Caco-2 (cell line): ENCODE results near the gene SLC38A8. TPM values are rescaled to one million over a fixed set of nuclear protein-coding genes. Genes with fewer than 3 reads are reported as not detected.

ENCODE experiments used
- BruUV-seq: library from RNA; stranded (reverse); fragments of 400-500 nt; replicated peaks from 2 replicates; lab custom pipeline; 2021; lab: Mats Ljungman, UMichigan
- CTCF ChIA-PET: fragments of 300-600 bp; sonication (Branson Sonifier 250); formaldehyde crosslinking; loops from one replicate; lab custom pipeline; 2022; ENCODE audit warnings: antibody characterized with exemption; lab: Charles Lee
- POLR2A ChIA-PET: fragments of 300-600 bp; sonication (Branson Sonifier 250); formaldehyde crosslinking; loops from one replicate; lab custom pipeline; 2022; ENCODE audit warnings: antibody characterized with exemption; lab: Charles Lee
- DNase-seq, 2 experiments: peaks; one replicate each; pipeline versions ENCODE4 v3.0.0 to v3.0.0-alpha.2; 2020 to 2022
- H3K27me3 ChIP-seq: replicated peaks from 2 replicates; pipeline ENCODE4 v1.6.0; 2011; ENCODE audit warnings: low read length; ENCODE audit not compliant: control insufficient read depth, insufficient read depth
- H3K36me3 ChIP-seq: 2 replicates; pipeline ENCODE4 v1.5.1; 2011; ENCODE audit warnings: low read length; ENCODE audit not compliant: control insufficient read depth, insufficient read depth
- H3K4me1 ChIP-seq: fragments of 250-450 bp; sonication (Bioruptor Pico); 2 replicates; pipeline ENCODE4 v1.5.1; 2020; ENCODE audit warnings: mild to moderate bottlenecking
- H3K4me3 ChIP-seq: 2 replicates; pipeline ENCODE4 v1.5.1; 2011; ENCODE audit warnings: low read depth, mild to moderate bottlenecking, control low read depth, low read length
- H3K9me3 ChIP-seq: fragments of 250-450 bp; sonication (Bioruptor Pico); 2 replicates; pipeline ENCODE4 v1.5.1; 2020; ENCODE audit warnings: mild to moderate bottlenecking, moderate library complexity
- H3K27ac Mint-ChIP-seq: one replicate; pipeline ENCODE4 v1.8.0; 2022; ENCODE audit warnings: mixed read lengths; ENCODE audit not compliant: unreplicated experiment
- H3K27me3 Mint-ChIP-seq: one replicate; pipeline ENCODE4 v1.8.0; 2022; ENCODE audit warnings: mixed read lengths; ENCODE audit not compliant: insufficient read depth, unreplicated experiment
- H3K36me3 Mint-ChIP-seq: one replicate; pipeline ENCODE4 v1.8.0; 2022; ENCODE audit warnings: mild to moderate bottlenecking, mixed read lengths; ENCODE audit not compliant: insufficient read depth, unreplicated experiment
- H3K4me1 Mint-ChIP-seq: one replicate; pipeline ENCODE4 v1.8.0; 2022; ENCODE audit warnings: low read depth, mixed read lengths; ENCODE audit not compliant: unreplicated experiment
- H3K4me3 Mint-ChIP-seq: one replicate; pipeline ENCODE4 v1.8.0; 2022; ENCODE audit warnings: mild to moderate bottlenecking, moderate library complexity, mixed read lengths; ENCODE audit not compliant: unreplicated experiment
- H3K9me3 Mint-ChIP-seq: one replicate; pipeline ENCODE4 v1.8.0; 2022; ENCODE audit warnings: mixed read lengths; ENCODE audit not compliant: unreplicated experiment
- CTCF ChIP-seq, 2 experiments: fragments of 200-600 bp in 1 of 2; IDR thresholded peaks; 1 replicate in 1 of 2; 2 replicates in 1 of 2; pipeline versions ENCODE4 v1.5.1 to v1.8.0; 2011 to 2022; ENCODE audit warnings: antibody characterized with exemption in 1 of 2, control low read depth in 1 of 2, inconsistent platforms in 1 of 2, low read depth in 1 of 2, low read length in 1 of 2, mild to moderate bottlenecking in 1 of 2, moderate library complexity in 1 of 2; ENCODE audit not compliant: insufficient read depth in 1 of 2, severe bottlenecking in 1 of 2, unreplicated experiment in 1 of 2
- intact Hi-C: fragments of 100-400 bp; cut with micrococcal nuclease; formaldehyde crosslinking; loops from one replicate; pipeline ENCODE4 v1.10.0; 2022; ENCODE audit not compliant: unreplicated experiment
- total RNA-seq: library from RNA; stranded (reverse); gene quantifications from 2 replicates; pipeline ENCODE4 v1.2.3, GENCODE V29; 2022

The SLC38A8 gene
- total RNA-seq, 1 experiment from 2014 or later: 0.79 TPM

- H3K36me3 Mint-ChIP-seq: peaks cover 83% of the 10 kb centered on the region
- TF ChIP-seq CTCF (IDR thresholded peaks at IDR 0.05; ENCODE audit: insufficient read depth in 1 of 2, low read depth in 1 of 2, low read length in 1 of 2, severe bottlenecking in 1 of 2, unreplicated experiment in 1 of 2): peak in 1 of 2 experiments; percentile 29
Observed at GRCh38 chr16:84088695-84089395, 46.2 kb upstream of the SLC38A8 start.

GRCh38 chr16:84087466-84088151, 45.0 kb upstream of the SLC38A8 start:
- Mint-ChIP-seq H3K4me3 (no peak overlapping the region), H3K27me3 (no peaks in the 10 kb centered on the region), H3K36me3 (peaks cover 84% of the 10 kb centered on the region), H3K9me3 (no peaks in the 10 kb centered on the region), H3K4me1 (no peaks in the 10 kb centered on the region), H3K27ac (no peak overlapping the region)
- POLR2A ChIA-PET: no interaction called here
- no peaks in the 10 kb centered on the region for H3K4me1 ChIP-seq
- no peaks in the 10 kb centered on the region for H3K27me3 ChIP-seq
- H3K9me3 ChIP-seq: no peaks in the 10 kb centered on the region
- no peak for DNase-seq
- intact Hi-C loops: loop anchor here (10.0 kb wide), 1 partner anchor 397 kb away; no protein-coding TSS in a partner anchor
- CTCF ChIA-PET: interaction anchor here (0.6 to 0.7 kb wide), 2 partner anchors 43 to 346 kb away, joined by 3 to 4 read pairs; no protein-coding TSS in a partner anchor
- no peak overlapping the region for H3K4me3 ChIP-seq
- peaks cover 7% of the 10 kb centered on the region for H3K36me3 ChIP-seq
- no peak for TF ChIP-seq CTCF (IDR thresholded peaks at IDR 0.05; ENCODE audit: insufficient read depth in 1 of 2, low read depth in 1 of 2, low read length in 1 of 2, severe bottlenecking in 1 of 2, unreplicated experiment in 1 of 2)
- BruUV-seq: no TSS peak

More at GRCh38 chr16:84088695-84089395, 46.2 kb upstream of the SLC38A8 start:
- H3K27ac Mint-ChIP-seq: no peak overlapping the region
- BruUV-seq: no TSS peak
- H3K4me1 Mint-ChIP-seq: no peaks in the 10 kb centered on the region
- Histone ChIP-seq H3K9me3 (no peaks in the 10 kb centered on the region), H3K4me1 (no peaks in the 10 kb centered on the region), H3K4me3 (no peak overlapping the region), H3K36me3 (peaks cover 10% of the 10 kb centered on the region), H3K27me3 (no peaks in the 10 kb centered on the region)
- CTCF ChIA-PET: interaction anchor here (0.7 to 1.1 kb wide), 3 partner anchors 11 to 52 kb away, joined by 3 read pairs; no protein-coding TSS in a partner anchor
- H3K9me3 Mint-ChIP-seq: no peaks in the 10 kb centered on the region
- H3K4me3 Mint-ChIP-seq: no peak overlapping the region
- H3K27me3 Mint-ChIP-seq: no peaks in the 10 kb centered on the region
- intact Hi-C loops: loop anchor here (10.0 kb wide), 1 partner anchor 396 kb away; no protein-coding TSS in a partner anchor
- POLR2A ChIA-PET: no interaction called here
- peak; percentile 43 to 44 for DNase-seq

- CTCF ChIA-PET: interaction anchor here (0.6 to 1.9 kb wide), 3 partner anchors 43 to 345 kb away, joined by 3 to 7 read pairs (median 4); partner anchors contain the start of gene TAF1C
- H3K36me3 ChIP-seq: peaks cover 8% of the 10 kb centered on the region
- peaks cover 87% of the 10 kb centered on the region for H3K36me3 Mint-ChIP-seq
- no peaks in the 10 kb centered on the region for H3K4me1 Mint-ChIP-seq
- no peaks in the 10 kb centered on the region for H3K9me3 ChIP-seq
- intact Hi-C loops: loop anchor here (10.0 kb wide), 1 partner anchor 398 kb away; no protein-coding TSS in a partner anchor
- H3K4me1 ChIP-seq: no peaks in the 10 kb centered on the region
- H3K27me3 Mint-ChIP-seq: no peaks in the 10 kb centered on the region
- no TSS peak for BruUV-seq
- no peaks in the 10 kb centered on the region for H3K27me3 ChIP-seq
- H3K9me3 Mint-ChIP-seq: no peaks in the 10 kb centered on the region
- no peak for DNase-seq
- H3K4me3 ChIP-seq: no peak overlapping the region
- no peak overlapping the region for H3K27ac Mint-ChIP-seq
- TF ChIP-seq CTCF (IDR thresholded peaks at IDR 0.05; ENCODE audit: insufficient read depth in 1 of 2, low read depth in 1 of 2, low read length in 1 of 2, severe bottlenecking in 1 of 2, unreplicated experiment in 1 of 2): no peak
- POLR2A ChIA-PET: no interaction called here
- no peak overlapping the region for H3K4me3 Mint-ChIP-seq
Observed at GRCh38 chr16:84087001-84087400, 44.4 kb upstream of the SLC38A8 start.
